OCI-LY7 (cell line): ENCODE data around the gene LARGE1. TPM values are rescaled to one million over a fixed set of nuclear protein-coding genes. Genes with fewer than 3 reads are reported as not detected.
"Not testable (repeated sequence)": the region's sequence is repeated elsewhere in the genome, so short reads cannot be mapped to it uniquely, and the experiment has no call there.

Experiments used
- BruUV-seq: library from RNA; stranded (reverse); fragments of 400-500 nt; replicated peaks from 2 replicates; lab custom pipeline; 2021; lab: Mats Ljungman, UMichigan
- CTCF ChIA-PET: fragments of 300-600 bp; sonication (Branson Sonifier 250); formaldehyde crosslinking; loops from one replicate; lab custom pipeline; 2022; ENCODE audit warnings: antibody characterized with exemption; ENCODE audit not compliant: unreplicated experiment; lab: Charles Lee
- POLR2A ChIA-PET: fragments of 300-600 bp; sonication (Branson Sonifier 250); formaldehyde crosslinking; loops from one replicate; lab custom pipeline; 2022; ENCODE audit warnings: antibody characterized with exemption; lab: Charles Lee
- DNase-seq: peaks from one replicate; pipeline ENCODE4 v3.0.0-alpha.2; 2015; ENCODE audit warnings: low spot score
- H2AFZ ChIP-seq: fragments of 200-600 bp; sonication (generic), shearing (Covaris generic); 2 replicates; pipeline ENCODE4 v1.6.1; 2014; ENCODE audit warnings: mild to moderate bottlenecking, antibody characterized with exemption, low read length, moderate library complexity
- H3K27ac ChIP-seq: fragments of 200-600 bp; sonication (generic); 2 replicates; pipeline ENCODE4 v1.5.1; 2014; ENCODE audit warnings: mixed run types, low read depth, mild to moderate bottlenecking, moderate library complexity, low read length, inconsistent platforms; ENCODE audit not compliant: poor library complexity, severe bottlenecking
- H3K36me3 ChIP-seq: fragments of 200-600 bp; sonication (generic); 2 replicates; pipeline ENCODE4 v1.6.1; 2014; ENCODE audit warnings: mild to moderate bottlenecking, antibody characterized with exemption, low read length, moderate library complexity, mixed read lengths; ENCODE audit not compliant: insufficient read depth
- H3K4me1 ChIP-seq: fragments of 200-600 bp; sonication (generic); 2 replicates; pipeline ENCODE4 v1.5.1; 2014; ENCODE audit warnings: mild to moderate bottlenecking, low read length; ENCODE audit not compliant: insufficient read depth, poor library complexity, severe bottlenecking
- H3K4me2 ChIP-seq: fragments of 200-600 bp; sonication (generic); 2 replicates; pipeline ENCODE4 v1.6.1; 2014; ENCODE audit warnings: mild to moderate bottlenecking, low read length
- H3K4me3 ChIP-seq: fragments of 200-600 bp; sonication (generic); 2 replicates; pipeline ENCODE4 v1.5.1; 2014; ENCODE audit warnings: mild to moderate bottlenecking, low read depth, low read length; ENCODE audit not compliant: poor library complexity, severe bottlenecking
- H3K79me2 ChIP-seq: fragments of 200-600 bp; sonication (generic); 2 replicates; pipeline ENCODE4 v1.6.1; 2016; ENCODE audit warnings: low read depth, mild to moderate bottlenecking, low read length, moderate library complexity, mixed read lengths; ENCODE audit not compliant: insufficient read depth
- H3K9me2 ChIP-seq: fragments of 200-600 bp; sonication (generic); 2 replicates; pipeline ENCODE4 v1.6.1; 2016; ENCODE audit warnings: mild to moderate bottlenecking, low read length, mixed read lengths; ENCODE audit not compliant: insufficient read depth
- H3K9me3 ChIP-seq: fragments of 200-600 bp; sonication (generic); 2 replicates; pipeline ENCODE4 v1.6.1; 2014; ENCODE audit warnings: mild to moderate bottlenecking, mixed run types, low read length, mixed read lengths
- H4K20me1 ChIP-seq: fragments of 200-600 bp; sonication (generic); 2 replicates; pipeline ENCODE4 v1.6.1; 2014; ENCODE audit warnings: mild to moderate bottlenecking, antibody characterized with exemption, low read length, moderate library complexity, mixed read lengths; ENCODE audit not compliant: insufficient read depth
- EZH2phosphoT487 ChIP-seq: fragments of 200-600 bp; sonication (generic); IDR thresholded peaks from 2 replicates; pipeline ENCODE4 v1.6.1; 2018; ENCODE audit warnings: low read depth, borderline replicate concordance, mild to moderate bottlenecking, mixed run types, antibody characterized with exemption, low read length, moderate library complexity, mixed read lengths
- intact Hi-C: fragments of 100-400 bp; cut with micrococcal nuclease; formaldehyde crosslinking; loops from one replicate; pipeline ENCODE4 v1.10.0; 2022; ENCODE audit not compliant: unreplicated experiment
- total RNA-seq, 2 experiments: library from RNA; depleted of rRNA in 1 of 2; stranded (reverse); fragments of >200 nt in 1 of 2; shearing (Covaris generic) in 1 of 2; gene quantifications; 2 replicates each; pipeline ENCODE4 v1.2.3, GENCODE V29; 2014 to 2022
- TF ChIP-seq, protein P1 (sequence below): fragments of 200-600 bp; sonication (generic); conservative IDR thresholded peaks from 2 replicates; pipeline ENCODE4 v1.5.1; 2014; ENCODE audit warnings: mild to moderate bottlenecking, antibody characterized with exemption, low read length, moderate library complexity, mixed read lengths

LARGE1 gene
- total RNA-seq, 2 experiments from 2014 or later = 31.5 to 31.9 TPM

DNA sequence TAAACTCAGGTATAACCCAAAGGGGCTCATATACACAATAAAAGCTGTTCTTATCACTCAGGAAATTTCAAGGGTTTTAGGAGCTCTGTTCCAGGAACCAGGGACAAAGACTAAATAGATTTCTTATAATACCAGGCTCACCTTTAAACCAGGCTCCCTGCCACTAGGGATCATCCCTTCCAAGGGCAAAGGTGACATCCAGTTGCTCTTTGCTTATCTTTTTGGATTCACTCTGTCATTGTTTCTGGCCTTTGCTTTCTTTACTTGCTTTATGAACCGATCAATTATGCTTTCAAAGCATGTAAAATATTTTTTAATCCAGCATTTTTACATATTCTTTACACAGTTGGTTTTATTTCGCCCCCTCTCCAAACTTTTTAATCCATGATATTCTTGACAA is 540.4 kb downstream of the LARGE1 start:
- peaks cover 20% of the 10 kb centered on the region; the same call in 1 of the 2 replicates for H3K9me3 ChIP-seq
- no peak overlapping the region for H3K4me3 ChIP-seq
- BruUV-seq = TSS peak; percentile 34
- H3K4me1 ChIP-seq = no peaks in the 10 kb centered on the region
- no peak for TF ChIP-seq EZH2phosphoT487
- TF ChIP-seq, protein P1, sequence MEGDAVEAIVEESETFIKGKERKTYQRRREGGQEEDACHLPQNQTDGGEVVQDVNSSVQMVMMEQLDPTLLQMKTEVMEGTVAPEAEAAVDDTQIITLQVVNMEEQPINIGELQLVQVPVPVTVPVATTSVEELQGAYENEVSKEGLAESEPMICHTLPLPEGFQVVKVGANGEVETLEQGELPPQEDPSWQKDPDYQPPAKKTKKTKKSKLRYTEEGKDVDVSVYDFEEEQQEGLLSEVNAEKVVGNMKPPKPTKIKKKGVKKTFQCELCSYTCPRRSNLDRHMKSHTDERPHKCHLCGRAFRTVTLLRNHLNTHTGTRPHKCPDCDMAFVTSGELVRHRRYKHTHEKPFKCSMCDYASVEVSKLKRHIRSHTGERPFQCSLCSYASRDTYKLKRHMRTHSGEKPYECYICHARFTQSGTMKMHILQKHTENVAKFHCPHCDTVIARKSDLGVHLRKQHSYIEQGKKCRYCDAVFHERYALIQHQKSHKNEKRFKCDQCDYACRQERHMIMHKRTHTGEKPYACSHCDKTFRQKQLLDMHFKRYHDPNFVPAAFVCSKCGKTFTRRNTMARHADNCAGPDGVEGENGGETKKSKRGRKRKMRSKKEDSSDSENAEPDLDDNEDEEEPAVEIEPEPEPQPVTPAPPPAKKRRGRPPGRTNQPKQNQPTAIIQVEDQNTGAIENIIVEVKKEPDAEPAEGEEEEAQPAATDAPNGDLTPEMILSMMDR = no peak
- no peak overlapping the region for H3K27ac ChIP-seq
- H2AFZ ChIP-seq = no peak overlapping the region
- no peaks in the 10 kb centered on the region for H3K9me2 ChIP-seq
- H3K36me3 ChIP-seq = no peaks in the 10 kb centered on the region
- H3K4me2 ChIP-seq = no peak overlapping the region
- DNase-seq = no peak
- H4K20me1 ChIP-seq = no peaks in the 10 kb centered on the region
- intact Hi-C loops = no loop called here
- ChIA-PET POLR2A (no interaction called here), CTCF (no interaction called here)
- H3K79me2 ChIP-seq = no peaks in the 10 kb centered on the region

DNA sequence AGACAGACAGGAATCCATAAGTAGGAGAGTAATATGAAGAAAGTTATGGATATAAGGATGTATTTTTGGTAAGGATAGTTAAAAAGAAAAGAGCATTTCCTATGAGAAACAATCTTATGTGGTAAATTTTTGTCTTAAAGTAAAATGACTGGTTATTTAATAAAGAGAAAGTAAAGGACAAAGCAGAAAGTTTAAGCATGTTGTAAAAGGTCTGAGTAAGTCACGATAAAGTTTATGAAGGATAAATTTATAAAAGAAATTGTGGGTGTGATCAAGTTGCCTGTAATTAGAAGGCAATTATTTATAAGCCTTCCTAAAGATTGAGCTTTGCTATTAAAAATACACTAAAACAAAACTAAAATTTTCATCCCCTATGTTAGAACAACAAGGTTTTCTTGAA is 547.4 kb downstream of the LARGE1 start:
- Histone ChIP-seq H3K9me3 (peaks cover 23% of the 10 kb centered on the region; the same call in 1 of the 2 replicates), H3K9me2 (no peaks in the 10 kb centered on the region), H3K36me3 (no peaks in the 10 kb centered on the region), H3K79me2 (no peaks in the 10 kb centered on the region), H3K27ac (no peak overlapping the region), H3K4me1 (no peaks in the 10 kb centered on the region), H3K4me2 (no peak overlapping the region), H4K20me1 (no peaks in the 10 kb centered on the region), H3K4me3 (no peak overlapping the region), H2AFZ (no peak overlapping the region)
- intact Hi-C loops = no loop called here
- BruUV-seq = no TSS peak
- POLR2A ChIA-PET = no interaction called here
- TF ChIP-seq EZH2phosphoT487 = no peak
- DNase-seq = no peak
- CTCF ChIA-PET = no interaction called here

DNA sequence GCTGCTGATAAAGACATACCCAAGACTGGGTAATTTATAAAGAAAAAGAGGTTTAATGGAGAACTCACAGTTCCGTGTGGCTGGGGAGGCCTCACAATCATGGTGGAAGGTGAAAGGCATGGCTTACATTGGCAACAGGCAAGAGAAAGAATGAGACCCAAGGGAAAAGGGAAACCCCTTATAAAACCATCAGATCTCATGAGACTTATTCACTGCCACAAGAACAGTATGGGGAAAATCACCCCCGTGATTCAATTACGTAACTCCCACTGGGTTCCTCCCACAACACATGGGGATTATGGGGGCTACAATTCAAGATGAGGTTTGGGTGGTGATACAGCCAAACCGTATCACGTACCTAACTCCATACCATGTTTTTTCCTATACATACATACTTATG is 557.0 kb downstream of the LARGE1 start:
- H3K9me2 ChIP-seq, DNase-seq, POLR2A ChIA-PET, H3K27ac ChIP-seq, H3K79me2 ChIP-seq, H4K20me1 ChIP-seq, H3K9me3 ChIP-seq, H3K4me2 ChIP-seq, H2AFZ ChIP-seq, H3K4me1 ChIP-seq, H3K4me3 ChIP-seq, intact Hi-C loops, BruUV-seq, H3K36me3 ChIP-seq, CTCF ChIA-PET: not testable (repeated sequence)

DNA sequence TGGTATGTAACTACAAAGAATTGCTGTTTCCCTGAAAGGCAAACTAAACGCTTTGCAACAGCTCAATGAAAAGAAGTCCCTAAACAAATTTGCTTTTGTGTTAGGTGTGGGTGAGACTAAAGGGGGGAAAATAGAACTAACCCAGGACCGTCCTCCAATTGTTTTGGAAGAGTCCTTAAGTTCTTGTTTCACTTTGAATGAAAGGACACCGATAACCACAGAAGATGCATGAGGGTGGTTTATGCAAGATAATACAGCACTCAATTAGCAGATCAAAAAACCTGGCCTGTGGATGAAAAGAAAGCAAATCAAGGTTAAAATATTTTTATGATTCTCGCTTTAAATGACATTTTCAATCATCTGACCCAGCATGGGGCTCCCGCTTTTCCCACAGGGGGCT is 557.6 kb downstream of the LARGE1 start:
- TF ChIP-seq, protein P1 = no peak
- no peak for TF ChIP-seq EZH2phosphoT487
- H3K4me1 ChIP-seq = peaks cover 9% of the 10 kb centered on the region
- H3K79me2 ChIP-seq = no peaks in the 10 kb centered on the region
- H3K4me3 ChIP-seq = no peak overlapping the region
- intact Hi-C loops = no loop called here
- no peaks in the 10 kb centered on the region for H4K20me1 ChIP-seq
- DNase-seq = no peak
- no peaks in the 10 kb centered on the region for H3K9me3 ChIP-seq
- POLR2A ChIA-PET = no interaction called here
- no peaks in the 10 kb centered on the region for H3K9me2 ChIP-seq
- no peak overlapping the region for H3K4me2 ChIP-seq
- no TSS peak for BruUV-seq
- H2AFZ ChIP-seq = no peak overlapping the region
- H3K27ac ChIP-seq = no peak overlapping the region
- H3K36me3 ChIP-seq = no peaks in the 10 kb centered on the region
- CTCF ChIA-PET = no interaction called here
